HG03575 (cell line): Measurements from ENCODE around the gene ANP32D.
"Not testable (repeated sequence)": the region's sequence is repeated elsewhere in the genome, so short reads cannot be mapped to it uniquely, and the experiment has no call there.

Experiments used
- ATAC-seq: cut with Tn5 transposase; IDR thresholded peaks from one replicate; pipeline ENCODE4 v1.9.1; 2021; ENCODE audit not compliant: unreplicated experiment, insufficient number of reproducible peaks, low FRiP score; ENCODE audit errors: extremely low read depth

ANP32D gene

GRCh38 chr12:48489012-48489411 lies 16.7 kb downstream of the ANP32D start:
- ATAC-seq = peak; percentile 89

DNA sequence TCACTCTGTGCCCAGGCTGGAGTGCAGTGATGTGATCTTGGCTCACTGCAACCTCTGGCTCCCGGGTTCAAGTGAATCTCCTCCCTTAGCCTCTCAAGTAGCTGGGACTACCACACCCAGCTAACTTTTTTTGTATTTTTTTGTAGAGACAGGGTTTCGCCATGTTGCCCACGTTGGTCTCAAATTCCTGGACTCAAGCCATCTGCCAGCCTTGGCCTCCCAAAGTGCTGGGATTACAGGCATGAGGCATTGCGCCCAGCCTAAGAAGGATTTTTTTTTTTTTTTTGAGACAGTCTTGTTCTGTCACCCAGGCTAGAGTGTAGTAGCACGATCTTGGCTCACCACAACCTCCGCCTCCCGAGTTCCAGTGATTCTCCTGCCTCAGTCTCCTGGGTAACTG lies 17.1 kb downstream of the ANP32D start:
- ATAC-seq = not testable (repeated sequence)

DNA sequence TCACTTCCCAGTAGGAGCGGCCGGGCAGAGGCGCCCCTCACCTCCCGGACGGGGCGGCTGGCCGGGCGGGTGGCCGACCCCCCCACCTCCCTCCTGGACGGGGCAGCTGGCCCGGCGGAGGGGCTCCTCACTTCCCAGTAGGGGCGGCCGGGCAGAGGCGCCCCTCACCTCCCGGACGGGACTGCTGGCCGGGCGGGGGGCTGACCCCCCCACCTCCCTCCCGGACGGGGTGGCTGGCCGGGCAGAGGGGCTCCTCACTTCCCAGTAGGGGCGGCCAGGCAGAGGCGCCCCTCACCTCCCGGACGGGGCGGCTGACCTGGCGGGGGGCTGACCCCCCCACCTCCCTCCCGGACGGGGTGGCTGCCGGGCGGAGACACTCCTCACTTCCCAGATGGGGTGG lies 27.9 kb downstream of the ANP32D start:
- ATAC-seq = not testable (repeated sequence)

GRCh38 chr12:48506836-48507235 lies 34.5 kb downstream of the ANP32D start:
- not testable (repeated sequence) for ATAC-seq

DNA sequence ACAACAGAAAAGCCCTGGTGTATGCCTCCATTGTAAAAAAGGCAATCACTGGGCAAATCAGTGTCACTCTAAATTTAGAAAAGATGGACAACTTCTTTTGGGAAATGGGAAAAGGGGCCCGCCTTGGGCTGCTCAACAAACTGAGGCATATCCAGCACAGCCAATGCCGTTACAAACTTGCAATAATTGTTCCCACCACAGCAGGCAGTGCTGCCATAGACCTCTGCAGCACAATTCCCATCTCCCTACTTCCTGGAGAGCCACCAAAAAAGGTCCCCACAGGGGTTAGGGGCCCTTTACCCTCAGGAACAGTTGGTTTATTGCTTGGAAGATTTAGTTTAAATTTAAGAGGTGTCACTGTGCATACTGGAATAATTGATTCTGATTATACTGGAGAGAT lies 36.6 kb downstream of the ANP32D start:
- no peak for ATAC-seq

- no peak for ATAC-seq
Observed at GRCh38 chr12:48510111-48510510, 37.8 kb downstream of the ANP32D start.

- ATAC-seq = peak; percentile 71
Observed at GRCh38 chr12:48512855-48513254, 40.5 kb downstream of the ANP32D start.

GRCh38 chr12:48514728-48515127 lies 42.4 kb downstream of the ANP32D start:
- no peak for ATAC-seq

- ATAC-seq = not testable (repeated sequence)
Observed at GRCh38 chr12:48520381-48520780, 48.0 kb downstream of the ANP32D start.
